Glutamatergic neuron (in vitro differentiated cells): Measurements from ENCODE around the gene METTL21C. TPM values are rescaled to one million over a fixed set of nuclear protein-coding genes. Genes with fewer than 3 reads are reported as not detected.

Experiments used
- DNase-seq: peaks from one replicate; pipeline ENCODE4 v3.0.0; 2022
- H3K27ac Mint-ChIP-seq: one replicate; pipeline ENCODE4 v1.8.0; 2020; ENCODE audit warnings: mild to moderate bottlenecking, mixed read lengths, inconsistent platforms; ENCODE audit not compliant: unreplicated experiment
- H3K27me3 Mint-ChIP-seq: one replicate; pipeline ENCODE4 v1.8.0; 2020; ENCODE audit warnings: mild to moderate bottlenecking, moderate library complexity, mixed read lengths, inconsistent platforms; ENCODE audit not compliant: unreplicated experiment
- H3K36me3 Mint-ChIP-seq: one replicate; pipeline ENCODE4 v1.8.0; 2020; ENCODE audit warnings: mild to moderate bottlenecking, mixed read lengths, inconsistent platforms; ENCODE audit not compliant: unreplicated experiment
- H3K4me1 Mint-ChIP-seq: one replicate; pipeline ENCODE4 v1.8.0; 2020; ENCODE audit warnings: mild to moderate bottlenecking, low read depth, mixed read lengths, inconsistent platforms; ENCODE audit not compliant: unreplicated experiment
- H3K4me3 Mint-ChIP-seq: one replicate; pipeline ENCODE4 v1.8.0; 2020; ENCODE audit warnings: mild to moderate bottlenecking, mixed read lengths, inconsistent platforms; ENCODE audit not compliant: unreplicated experiment
- H3K9me3 Mint-ChIP-seq: one replicate; pipeline ENCODE4 v1.8.0; 2020; ENCODE audit warnings: mild to moderate bottlenecking, moderate library complexity, mixed read lengths, inconsistent platforms; ENCODE audit not compliant: unreplicated experiment
- total RNA-seq: library from RNA; stranded (reverse); fragmentation: NEBNext Ultra II Directional; extraction: Animal tissue kit (Norgen Biotek cat#: 25700); gene quantifications from one replicate; pipeline ENCODE4 v1.2.1, GENCODE V29; 2021; ENCODE audit not compliant: unreplicated experiment
- TF ChIP-seq, protein P1 (sequence below): fragments of 200-600 bp; sonication (generic); IDR thresholded peaks from one replicate; pipeline ENCODE4 v1.5.0; 2021; ENCODE audit not compliant: partially characterized antibody, unreplicated experiment

METTL21C gene
- total RNA-seq, 1 donor from 2014 or later = not detected

DNA sequence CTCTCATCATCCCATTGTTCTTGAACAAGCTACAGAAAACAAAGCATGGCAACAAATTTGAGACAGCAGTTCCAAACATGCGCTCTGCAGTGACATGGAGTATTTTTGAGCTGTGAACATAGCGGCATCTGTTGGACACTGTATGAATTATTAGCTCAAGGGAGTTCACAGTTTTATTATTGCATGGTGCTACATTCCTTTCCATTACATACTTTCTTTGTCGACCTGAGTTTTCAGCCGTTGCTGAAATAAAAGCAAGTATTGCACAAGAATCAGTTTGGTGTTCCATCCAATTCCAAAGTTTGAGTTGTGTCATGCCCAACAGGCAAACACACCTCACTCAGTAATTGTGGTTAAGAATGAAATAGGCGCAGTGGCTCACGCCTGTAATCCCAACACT lies 30.1 kb upstream of the METTL21C start:
- H3K27me3 Mint-ChIP-seq = no peaks in the 10 kb centered on the region
- no peaks in the 10 kb centered on the region for H3K4me1 Mint-ChIP-seq
- no peaks in the 10 kb centered on the region for H3K9me3 Mint-ChIP-seq
- H3K27ac Mint-ChIP-seq = no peak overlapping the region
- TF ChIP-seq, protein P1, sequence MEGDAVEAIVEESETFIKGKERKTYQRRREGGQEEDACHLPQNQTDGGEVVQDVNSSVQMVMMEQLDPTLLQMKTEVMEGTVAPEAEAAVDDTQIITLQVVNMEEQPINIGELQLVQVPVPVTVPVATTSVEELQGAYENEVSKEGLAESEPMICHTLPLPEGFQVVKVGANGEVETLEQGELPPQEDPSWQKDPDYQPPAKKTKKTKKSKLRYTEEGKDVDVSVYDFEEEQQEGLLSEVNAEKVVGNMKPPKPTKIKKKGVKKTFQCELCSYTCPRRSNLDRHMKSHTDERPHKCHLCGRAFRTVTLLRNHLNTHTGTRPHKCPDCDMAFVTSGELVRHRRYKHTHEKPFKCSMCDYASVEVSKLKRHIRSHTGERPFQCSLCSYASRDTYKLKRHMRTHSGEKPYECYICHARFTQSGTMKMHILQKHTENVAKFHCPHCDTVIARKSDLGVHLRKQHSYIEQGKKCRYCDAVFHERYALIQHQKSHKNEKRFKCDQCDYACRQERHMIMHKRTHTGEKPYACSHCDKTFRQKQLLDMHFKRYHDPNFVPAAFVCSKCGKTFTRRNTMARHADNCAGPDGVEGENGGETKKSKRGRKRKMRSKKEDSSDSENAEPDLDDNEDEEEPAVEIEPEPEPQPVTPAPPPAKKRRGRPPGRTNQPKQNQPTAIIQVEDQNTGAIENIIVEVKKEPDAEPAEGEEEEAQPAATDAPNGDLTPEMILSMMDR = no peak
- H3K36me3 Mint-ChIP-seq = no peaks in the 10 kb centered on the region
- no peak overlapping the region for H3K4me3 Mint-ChIP-seq
- no peak for DNase-seq

DNA sequence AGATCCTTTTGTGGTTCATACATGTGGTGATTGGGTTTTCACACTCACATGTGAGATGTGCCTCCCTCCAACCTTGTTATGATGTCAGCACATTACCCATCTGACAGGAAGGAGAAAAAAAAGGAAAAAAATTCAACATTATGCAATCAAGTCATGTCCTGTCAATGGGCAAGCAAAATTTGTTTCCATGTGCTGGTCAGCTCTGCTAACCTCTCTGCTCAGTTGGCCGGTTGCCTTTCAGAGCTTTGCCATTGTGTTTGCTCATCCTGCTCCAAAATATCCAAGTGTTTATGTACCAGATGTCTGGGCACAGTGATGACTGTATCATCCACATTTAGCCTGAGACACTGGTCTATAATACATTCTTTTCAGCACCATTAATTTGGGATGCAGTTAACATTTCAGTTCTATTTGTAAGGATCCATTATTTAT lies 27.0 kb upstream of the METTL21C start:
- Mint-ChIP-seq H3K27ac (no peak overlapping the region), H3K9me3 (no peaks in the 10 kb centered on the region), H3K4me3 (no peak overlapping the region), H3K4me1 (no peaks in the 10 kb centered on the region), H3K27me3 (no peaks in the 10 kb centered on the region), H3K36me3 (no peaks in the 10 kb centered on the region)
- DNase-seq = no peak
- TF ChIP-seq, protein P1 = no peak

DNA sequence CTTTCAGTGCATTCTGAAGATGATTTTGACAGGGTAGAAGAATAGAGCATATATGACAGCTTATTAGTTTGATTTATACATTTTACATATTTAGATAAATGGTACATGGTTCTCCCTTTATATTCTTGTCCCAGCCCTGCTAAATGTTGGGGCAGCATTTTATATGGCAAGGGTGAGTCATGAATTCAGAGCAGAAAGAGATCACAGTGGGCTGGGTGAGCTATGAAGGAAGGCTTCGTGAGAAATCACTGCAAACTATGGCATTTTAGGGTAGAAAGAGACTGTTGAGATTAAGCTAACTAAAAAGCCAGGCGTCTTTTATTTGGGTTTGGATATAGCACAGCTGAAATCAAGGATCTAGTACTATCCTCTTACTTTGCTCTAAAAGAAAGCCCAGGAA lies 23.9 kb upstream of the METTL21C start:
- no peak for DNase-seq
- no peak overlapping the region for H3K27ac Mint-ChIP-seq

DNA sequence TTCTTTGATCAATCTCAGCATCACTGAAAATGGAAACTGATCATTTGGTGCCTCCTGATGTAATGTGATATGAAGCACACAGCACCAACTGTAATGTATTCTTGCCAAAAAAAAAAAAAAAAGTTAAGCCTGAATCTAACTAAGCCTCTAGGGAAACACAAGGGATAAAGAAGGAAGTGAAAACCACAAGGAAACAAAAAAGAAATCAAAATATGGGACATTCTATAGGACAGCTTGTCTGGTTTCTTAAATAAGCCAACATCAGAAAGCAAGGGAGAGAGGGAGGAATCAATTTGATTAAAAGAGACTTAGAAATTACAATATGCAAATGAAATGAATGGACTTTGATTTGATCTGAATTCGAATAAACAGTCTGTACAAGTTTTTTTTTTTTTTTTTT lies 20.6 kb upstream of the METTL21C start:
- Mint-ChIP-seq H3K36me3 (no peaks in the 10 kb centered on the region), H3K9me3 (no peaks in the 10 kb centered on the region), H3K4me3 (no peak overlapping the region), H3K4me1 (no peaks in the 10 kb centered on the region), H3K27ac (no peak overlapping the region), H3K27me3 (no peaks in the 10 kb centered on the region)
- TF ChIP-seq, protein P1 = no peak
- DNase-seq = no peak

More for the DNA sequence above, 23.9 kb upstream of the METTL21C start:
- TF ChIP-seq, protein P1 = no peak
- Mint-ChIP-seq H3K9me3 (no peaks in the 10 kb centered on the region), H3K4me3 (no peak overlapping the region), H3K4me1 (no peaks in the 10 kb centered on the region), H3K27me3 (no peaks in the 10 kb centered on the region), H3K36me3 (no peaks in the 10 kb centered on the region)

DNA sequence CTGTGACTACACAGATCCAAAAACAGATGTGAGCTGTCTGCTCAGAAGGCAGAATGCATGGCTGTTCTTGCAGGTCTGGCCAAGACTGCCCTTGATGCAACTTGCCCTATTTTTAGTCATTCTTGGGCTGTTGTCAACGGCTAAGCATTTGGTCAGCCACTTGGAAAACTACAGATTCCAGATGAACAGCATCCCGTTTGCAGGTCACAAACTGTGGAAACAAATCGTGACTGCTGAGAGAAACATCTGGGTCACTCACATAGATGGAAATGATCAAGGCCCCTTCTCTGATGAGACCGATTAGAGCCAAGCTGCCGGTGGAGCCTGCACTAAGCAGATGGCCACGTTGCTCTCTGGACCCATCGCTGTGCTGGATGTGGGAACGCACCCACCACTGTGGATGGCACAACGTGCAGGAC lies 15.4 kb upstream of the METTL21C start:
- no peak overlapping the region for H3K27ac Mint-ChIP-seq
- H3K27me3 Mint-ChIP-seq = no peaks in the 10 kb centered on the region
- no peaks in the 10 kb centered on the region for H3K9me3 Mint-ChIP-seq
- TF ChIP-seq, protein P1 = no peak
- H3K4me1 Mint-ChIP-seq = no peaks in the 10 kb centered on the region
- DNase-seq = no peak
- no peaks in the 10 kb centered on the region for H3K36me3 Mint-ChIP-seq
- H3K4me3 Mint-ChIP-seq = no peak overlapping the region
